Liver (tissue), 9 donors: ENCODE results near the gene APOB. TPM values are rescaled to one million over a fixed set of nuclear protein-coding genes. Genes with fewer than 3 reads are reported as not detected.

Experiments
- DNase-seq: peaks from one replicate; pipeline ENCODE4 v3.0.0-alpha.2; 2017; ENCODE audit warnings: low spot score
- H3K27ac ChIP-seq, 2 donors: one replicate each; pipeline ENCODE4 v1.7.0; 2013; ENCODE audit warnings: inconsistent platforms in 2 of 2, low read length in 2 of 2, control low read depth in 1 of 2, low read depth in 1 of 2, mild to moderate bottlenecking in 1 of 2
- H3K27me3 ChIP-seq, 4 donors: one replicate each; pipeline versions ENCODE4 v1.6.1 to v1.7.0; 2013; ENCODE audit warnings: low read length in 3 of 4, inconsistent platforms in 1 of 4, mild to moderate bottlenecking in 1 of 4, moderate library complexity in 1 of 4; ENCODE audit not compliant: control insufficient read depth in 4 of 4, insufficient read depth in 4 of 4
- H3K36me3 ChIP-seq, 4 donors: one replicate each; pipeline versions ENCODE4 v1.6.1 to v1.7.0; 2013; ENCODE audit warnings: low read length in 3 of 4, mild to moderate bottlenecking in 3 of 4, low read depth in 1 of 4, moderate library complexity in 1 of 4; ENCODE audit not compliant: control insufficient read depth in 4 of 4, insufficient read depth in 3 of 4
- H3K4me1 ChIP-seq, 4 donors: one replicate each; pipeline versions ENCODE4 v1.6.1 to v1.7.0; 2013; ENCODE audit warnings: low read length in 3 of 4, mild to moderate bottlenecking in 3 of 4, moderate library complexity in 1 of 4; ENCODE audit not compliant: control insufficient read depth in 4 of 4, insufficient read depth in 4 of 4
- H3K4me3 ChIP-seq, 3 donors: one replicate each; pipeline versions ENCODE4 v1.6.1 to v1.7.0; 2013; ENCODE audit warnings: low read length in 3 of 3, control low read depth in 1 of 3, low read depth in 1 of 3, mild to moderate bottlenecking in 1 of 3
- H3K9ac ChIP-seq, 2 donors: one replicate each; pipeline ENCODE4 v1.7.0; 2013; ENCODE audit warnings: low read length in 2 of 2, mild to moderate bottlenecking in 2 of 2, moderate library complexity in 2 of 2, control low read depth in 1 of 2, low read depth in 1 of 2
- H3K9me3 ChIP-seq, 4 donors: one replicate each; pipeline versions ENCODE4 v1.6.1 to v1.7.0; 2013; ENCODE audit warnings: low read length in 3 of 4; ENCODE audit not compliant: control insufficient read depth in 4 of 4
- EGR1 ChIP-seq, 2 donors: IDR thresholded peaks; 2 replicates each; pipeline ENCODE4 v1.6.1; 2016 to 2018; ENCODE audit warnings: antibody characterized with exemption in 2 of 2, low read depth in 2 of 2
- FOXA1 ChIP-seq: IDR thresholded peaks from 2 replicates; pipeline ENCODE4 v1.6.1; 2016; ENCODE audit warnings: antibody characterized with exemption
- GABPA ChIP-seq, 2 donors: IDR thresholded peaks in 1 of 2; conservative IDR thresholded peaks in 1 of 2; 2 replicates each; pipeline ENCODE4 v1.6.1; 2016; ENCODE audit warnings: antibody characterized with exemption in 2 of 2, mild to moderate bottlenecking in 1 of 2, moderate library complexity in 1 of 2
- HNF4A ChIP-seq, 2 donors: conservative IDR thresholded peaks; 2 replicates each; pipeline ENCODE4 v1.6.1; 2016; ENCODE audit warnings: antibody characterized with exemption in 2 of 2, mild to moderate bottlenecking in 2 of 2
- JUND ChIP-seq, 2 donors: IDR thresholded peaks; 2 replicates each; pipeline ENCODE4 v1.6.1; 2016; ENCODE audit warnings: antibody characterized with exemption in 2 of 2
- NR2F2 ChIP-seq: IDR thresholded peaks from 2 replicates; pipeline ENCODE4 v1.6.1; 2016; ENCODE audit warnings: antibody characterized with exemption
- RAD21 ChIP-seq, 2 donors: IDR thresholded peaks; 2 replicates each; pipeline ENCODE4 v1.6.1; 2016; ENCODE audit warnings: antibody characterized with exemption in 2 of 2, mild to moderate bottlenecking in 2 of 2
- RXRA ChIP-seq, 2 donors: IDR thresholded peaks; 2 replicates each; pipeline ENCODE4 v1.6.1; 2017 to 2018; ENCODE audit warnings: antibody characterized with exemption in 2 of 2, mild to moderate bottlenecking in 1 of 2
- SP1 ChIP-seq: IDR thresholded peaks from 2 replicates; pipeline ENCODE4 v1.6.1; 2018; ENCODE audit warnings: antibody characterized with exemption, mild to moderate bottlenecking
- TAF1 ChIP-seq: conservative IDR thresholded peaks from 2 replicates; pipeline ENCODE4 v1.6.1; 2016; ENCODE audit warnings: antibody characterized with exemption, mild to moderate bottlenecking
- YY1 ChIP-seq: IDR thresholded peaks from 2 replicates; pipeline ENCODE4 v1.6.1; 2016; ENCODE audit warnings: antibody characterized with exemption, mild to moderate bottlenecking
- WGBS: extraction: QIAGEN DNeasy Blood & Tissue Kit; methylation state at CpG from one replicate; pipeline ENCODE4 v1.1.7; 2013; 5-methylcytosine and 5-hydroxymethylcytosine counted together
- polyA plus RNA-seq, 2 donors: library from polyadenylated mRNA; stranded (reverse) in 1 of 2; unstranded in 1 of 2; fragments of 200-250 nt in 1 of 2; fragments of >200 nt in 1 of 2; fragmentation: Nextera tagmentation in 1 of 2; extraction: Ambion mirVana in 1 of 2; gene quantifications; one replicate each; pipeline versions ENCODE4 v1.2.1 to v1.2.3, GENCODE V29; 2013 to 2015
- total RNA-seq, 2 donors: library from RNA; depleted of rRNA; stranded (reverse); fragments of >200 nt; gene quantifications; one replicate each; pipeline ENCODE4 v1.2.3, GENCODE V29; 2014
- TF ChIP-seq, protein P1 (sequence below): IDR thresholded peaks from 2 replicates; pipeline ENCODE4 v1.6.1; 2016; ENCODE audit warnings: antibody characterized with exemption
- TF ChIP-seq, protein P2 (sequence below): IDR thresholded peaks from 2 replicates; pipeline ENCODE4 v1.6.1; 2016; ENCODE audit warnings: antibody characterized with exemption
- TF ChIP-seq, protein P3 (sequence below): IDR thresholded peaks from 2 replicates; pipeline ENCODE4 v1.6.1; 2016; ENCODE audit warnings: antibody characterized with exemption, mild to moderate bottlenecking
- TF ChIP-seq, protein P4 (sequence below): IDR thresholded peaks from 2 replicates; pipeline ENCODE4 v1.6.1; 2016; ENCODE audit warnings: antibody characterized with exemption
- TF ChIP-seq, protein P5 (sequence below): fragments of 150-350 bp; IDR thresholded peaks from 2 replicates; pipeline ENCODE4 v1.5.1; 2017; ENCODE audit warnings: improper control_type of control experiment, low read depth, low read length; ENCODE audit not compliant: missing input control
- donor health status: healthy.
- donor health status: healthy.
- donor health status: healthy.
- donor health status: healthy.
- donor health status: healthy.

APOB gene
- total and polyA plus RNA-seq, 4 donors, result 431 to 2,949 (median 1,463) TPM

DNA sequence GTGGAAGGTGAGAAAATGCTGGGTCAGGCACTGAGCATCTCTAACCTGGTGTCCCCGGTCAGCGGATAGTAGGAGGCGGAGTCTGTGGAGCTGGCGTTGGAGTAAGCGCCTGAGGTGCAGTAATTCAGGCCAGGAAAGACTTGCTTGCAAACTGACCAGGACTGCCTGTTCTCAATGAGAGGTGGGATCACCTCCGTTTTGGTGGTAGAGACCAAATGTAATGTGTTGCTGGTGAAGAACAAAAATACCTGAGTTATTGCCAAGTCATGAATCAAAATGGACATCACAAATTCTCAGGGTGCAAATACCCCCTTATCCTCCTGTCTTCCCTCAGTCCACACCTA is 24.2 kb downstream of the APOB start:
- no peak for DNase-seq
- peaks cover 12 to 93% (median 87%) of the 10 kb centered on the region in 4 donors for H3K36me3 ChIP-seq
- no peaks in the 10 kb centered on the region for H3K27me3 ChIP-seq
- H3K4me3 ChIP-seq, result no peak overlapping the region
- no peak overlapping the region for H3K9ac ChIP-seq
- no peaks in the 10 kb centered on the region for H3K9me3 ChIP-seq
- TF ChIP-seq NR2F2, result no peak
- no peak for TF ChIP-seq FOXA1
- no peak for TF ChIP-seq EGR1 (IDR thresholded peaks at IDR 0.05; ENCODE audit: low read depth in 2 of 2)
- TF ChIP-seq HNF4A (conservative IDR thresholded peaks at IDR 0.05), result no peak
- TF ChIP-seq, protein P1, sequence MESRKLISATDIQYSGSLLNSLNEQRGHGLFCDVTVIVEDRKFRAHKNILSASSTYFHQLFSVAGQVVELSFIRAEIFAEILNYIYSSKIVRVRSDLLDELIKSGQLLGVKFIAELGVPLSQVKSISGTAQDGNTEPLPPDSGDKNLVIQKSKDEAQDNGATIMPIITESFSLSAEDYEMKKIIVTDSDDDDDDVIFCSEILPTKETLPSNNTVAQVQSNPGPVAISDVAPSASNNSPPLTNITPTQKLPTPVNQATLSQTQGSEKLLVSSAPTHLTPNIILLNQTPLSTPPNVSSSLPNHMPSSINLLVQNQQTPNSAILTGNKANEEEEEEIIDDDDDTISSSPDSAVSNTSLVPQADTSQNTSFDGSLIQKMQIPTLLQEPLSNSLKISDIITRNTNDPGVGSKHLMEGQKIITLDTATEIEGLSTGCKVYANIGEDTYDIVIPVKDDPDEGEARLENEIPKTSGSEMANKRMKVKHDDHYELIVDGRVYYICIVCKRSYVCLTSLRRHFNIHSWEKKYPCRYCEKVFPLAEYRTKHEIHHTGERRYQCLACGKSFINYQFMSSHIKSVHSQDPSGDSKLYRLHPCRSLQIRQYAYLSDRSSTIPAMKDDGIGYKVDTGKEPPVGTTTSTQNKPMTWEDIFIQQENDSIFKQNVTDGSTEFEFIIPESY, result no peak
- no peak for TF ChIP-seq TAF1
- WGBS, result 83% methylated on average over 6 of the region's 6 CpGs
- peaks cover 0 to 4% (median 1%) of the 10 kb centered on the region in 4 donors for H3K4me1 ChIP-seq
- no peak overlapping the region for H3K27ac ChIP-seq

DNA sequence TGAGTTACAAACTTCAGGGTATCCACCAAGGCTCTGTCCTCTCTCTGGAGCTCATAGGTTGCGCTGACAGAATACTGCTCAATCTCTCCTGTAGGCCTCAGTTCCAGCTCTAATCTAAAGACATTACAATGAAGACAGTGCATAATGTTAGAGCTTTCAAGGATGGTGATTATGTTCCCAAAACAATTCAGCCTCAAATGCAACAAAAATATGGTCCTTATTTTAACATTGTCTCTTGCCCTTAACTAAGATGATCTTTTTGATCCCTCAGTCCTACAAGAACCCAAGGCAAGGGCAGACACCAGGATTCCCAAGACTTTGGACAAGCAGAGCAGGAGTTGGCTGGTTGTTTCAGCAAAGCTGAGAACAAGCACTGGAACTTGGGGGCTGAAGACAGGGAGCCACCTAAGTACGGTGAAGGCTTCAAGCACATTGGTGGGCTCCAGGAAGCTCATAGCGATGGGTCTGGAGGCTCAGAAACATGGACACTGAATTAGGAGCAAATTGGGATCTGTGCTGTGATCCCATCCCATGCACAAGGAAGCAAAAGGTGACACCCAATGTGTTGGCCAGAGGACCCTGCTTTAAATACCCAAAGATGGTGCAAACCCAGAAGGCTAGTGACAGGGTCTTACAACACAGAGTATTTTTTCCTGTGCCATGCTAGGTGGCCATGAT is 24.7 kb downstream of the APOB start:
- H3K36me3 ChIP-seq, result peaks cover 12 to 93% (median 87%) of the 10 kb centered on the region in 4 donors

More for the DNA sequence above, 24.7 kb downstream of the APOB start:
- DNase-seq, result no peak
- H3K9ac ChIP-seq, result no peak overlapping the region
- H3K9me3 ChIP-seq, result no peaks in the 10 kb centered on the region
- H3K4me1 ChIP-seq, result peaks cover 0 to 4% (median 1%) of the 10 kb centered on the region in 4 donors
- H3K27ac ChIP-seq, result no peak overlapping the region
- no peaks in the 10 kb centered on the region for H3K27me3 ChIP-seq
- H3K4me3 ChIP-seq, result no peak overlapping the region
- 93% methylated on average over 3 of the region's 3 CpGs for WGBS
- TF ChIP-seq, protein P2, sequence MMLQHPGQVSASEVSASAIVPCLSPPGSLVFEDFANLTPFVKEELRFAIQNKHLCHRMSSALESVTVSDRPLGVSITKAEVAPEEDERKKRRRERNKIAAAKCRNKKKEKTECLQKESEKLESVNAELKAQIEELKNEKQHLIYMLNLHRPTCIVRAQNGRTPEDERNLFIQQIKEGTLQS, result no peak
- TF ChIP-seq NR2F2 (no peak), SP1 (no peak), GABPA (IDR thresholded peaks at IDR 0.05 in 1 of 2, conservative IDR thresholded peaks at IDR 0.05 in 1 of 2) (no peak), FOXA1 (no peak), RXRA (IDR thresholded peaks at IDR 0.05) (no peak), JUND (IDR thresholded peaks at IDR 0.05) (no peak), YY1 (no peak), RAD21 (IDR thresholded peaks at IDR 0.05) (no peak), HNF4A (conservative IDR thresholded peaks at IDR 0.05) (no peak)
- TF ChIP-seq, protein P3, sequence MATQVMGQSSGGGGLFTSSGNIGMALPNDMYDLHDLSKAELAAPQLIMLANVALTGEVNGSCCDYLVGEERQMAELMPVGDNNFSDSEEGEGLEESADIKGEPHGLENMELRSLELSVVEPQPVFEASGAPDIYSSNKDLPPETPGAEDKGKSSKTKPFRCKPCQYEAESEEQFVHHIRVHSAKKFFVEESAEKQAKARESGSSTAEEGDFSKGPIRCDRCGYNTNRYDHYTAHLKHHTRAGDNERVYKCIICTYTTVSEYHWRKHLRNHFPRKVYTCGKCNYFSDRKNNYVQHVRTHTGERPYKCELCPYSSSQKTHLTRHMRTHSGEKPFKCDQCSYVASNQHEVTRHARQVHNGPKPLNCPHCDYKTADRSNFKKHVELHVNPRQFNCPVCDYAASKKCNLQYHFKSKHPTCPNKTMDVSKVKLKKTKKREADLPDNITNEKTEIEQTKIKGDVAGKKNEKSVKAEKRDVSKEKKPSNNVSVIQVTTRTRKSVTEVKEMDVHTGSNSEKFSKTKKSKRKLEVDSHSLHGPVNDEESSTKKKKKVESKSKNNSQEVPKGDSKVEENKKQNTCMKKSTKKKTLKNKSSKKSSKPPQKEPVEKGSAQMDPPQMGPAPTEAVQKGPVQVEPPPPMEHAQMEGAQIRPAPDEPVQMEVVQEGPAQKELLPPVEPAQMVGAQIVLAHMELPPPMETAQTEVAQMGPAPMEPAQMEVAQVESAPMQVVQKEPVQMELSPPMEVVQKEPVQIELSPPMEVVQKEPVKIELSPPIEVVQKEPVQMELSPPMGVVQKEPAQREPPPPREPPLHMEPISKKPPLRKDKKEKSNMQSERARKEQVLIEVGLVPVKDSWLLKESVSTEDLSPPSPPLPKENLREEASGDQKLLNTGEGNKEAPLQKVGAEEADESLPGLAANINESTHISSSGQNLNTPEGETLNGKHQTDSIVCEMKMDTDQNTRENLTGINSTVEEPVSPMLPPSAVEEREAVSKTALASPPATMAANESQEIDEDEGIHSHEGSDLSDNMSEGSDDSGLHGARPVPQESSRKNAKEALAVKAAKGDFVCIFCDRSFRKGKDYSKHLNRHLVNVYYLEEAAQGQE, result no peak
- TF ChIP-seq, protein P4, sequence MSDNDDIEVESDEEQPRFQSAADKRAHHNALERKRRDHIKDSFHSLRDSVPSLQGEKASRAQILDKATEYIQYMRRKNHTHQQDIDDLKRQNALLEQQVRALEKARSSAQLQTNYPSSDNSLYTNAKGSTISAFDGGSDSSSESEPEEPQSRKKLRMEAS, result no peak
- TF ChIP-seq, protein P5, sequence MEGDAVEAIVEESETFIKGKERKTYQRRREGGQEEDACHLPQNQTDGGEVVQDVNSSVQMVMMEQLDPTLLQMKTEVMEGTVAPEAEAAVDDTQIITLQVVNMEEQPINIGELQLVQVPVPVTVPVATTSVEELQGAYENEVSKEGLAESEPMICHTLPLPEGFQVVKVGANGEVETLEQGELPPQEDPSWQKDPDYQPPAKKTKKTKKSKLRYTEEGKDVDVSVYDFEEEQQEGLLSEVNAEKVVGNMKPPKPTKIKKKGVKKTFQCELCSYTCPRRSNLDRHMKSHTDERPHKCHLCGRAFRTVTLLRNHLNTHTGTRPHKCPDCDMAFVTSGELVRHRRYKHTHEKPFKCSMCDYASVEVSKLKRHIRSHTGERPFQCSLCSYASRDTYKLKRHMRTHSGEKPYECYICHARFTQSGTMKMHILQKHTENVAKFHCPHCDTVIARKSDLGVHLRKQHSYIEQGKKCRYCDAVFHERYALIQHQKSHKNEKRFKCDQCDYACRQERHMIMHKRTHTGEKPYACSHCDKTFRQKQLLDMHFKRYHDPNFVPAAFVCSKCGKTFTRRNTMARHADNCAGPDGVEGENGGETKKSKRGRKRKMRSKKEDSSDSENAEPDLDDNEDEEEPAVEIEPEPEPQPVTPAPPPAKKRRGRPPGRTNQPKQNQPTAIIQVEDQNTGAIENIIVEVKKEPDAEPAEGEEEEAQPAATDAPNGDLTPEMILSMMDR, result no peak
